ENCODE data around the gene FUT9.

The FUT9 gene

DNA sequence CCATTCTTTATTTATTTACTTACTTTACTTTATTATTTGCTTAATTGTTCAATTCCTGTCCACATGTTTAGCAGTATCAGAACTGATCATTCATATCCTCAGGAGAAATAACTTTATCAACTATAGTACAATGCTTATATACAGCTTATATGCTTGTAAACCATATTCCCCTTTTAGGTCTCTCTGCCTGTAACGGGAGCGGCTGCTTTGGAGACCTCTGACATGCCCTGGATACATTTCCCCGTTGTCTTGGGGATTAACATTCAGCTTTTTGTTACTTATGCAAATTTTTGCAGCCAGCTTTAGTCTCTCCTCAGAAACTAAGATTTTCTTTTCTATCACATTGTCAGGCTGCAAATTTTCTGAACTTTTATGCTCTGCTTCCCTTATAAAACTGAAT is 17.6 kb upstream of the FUT9 start:
- no peak overlapping the region for H3K4me3 Mint-ChIP-seq
- DNase-seq: no peak
- no peaks in the 10 kb centered on the region for H3K9me3 Mint-ChIP-seq
- H3K36me3 Mint-ChIP-seq (ENCODE audit: low read depth): no peaks in the 10 kb centered on the region
- TF ChIP-seq, protein P1, sequence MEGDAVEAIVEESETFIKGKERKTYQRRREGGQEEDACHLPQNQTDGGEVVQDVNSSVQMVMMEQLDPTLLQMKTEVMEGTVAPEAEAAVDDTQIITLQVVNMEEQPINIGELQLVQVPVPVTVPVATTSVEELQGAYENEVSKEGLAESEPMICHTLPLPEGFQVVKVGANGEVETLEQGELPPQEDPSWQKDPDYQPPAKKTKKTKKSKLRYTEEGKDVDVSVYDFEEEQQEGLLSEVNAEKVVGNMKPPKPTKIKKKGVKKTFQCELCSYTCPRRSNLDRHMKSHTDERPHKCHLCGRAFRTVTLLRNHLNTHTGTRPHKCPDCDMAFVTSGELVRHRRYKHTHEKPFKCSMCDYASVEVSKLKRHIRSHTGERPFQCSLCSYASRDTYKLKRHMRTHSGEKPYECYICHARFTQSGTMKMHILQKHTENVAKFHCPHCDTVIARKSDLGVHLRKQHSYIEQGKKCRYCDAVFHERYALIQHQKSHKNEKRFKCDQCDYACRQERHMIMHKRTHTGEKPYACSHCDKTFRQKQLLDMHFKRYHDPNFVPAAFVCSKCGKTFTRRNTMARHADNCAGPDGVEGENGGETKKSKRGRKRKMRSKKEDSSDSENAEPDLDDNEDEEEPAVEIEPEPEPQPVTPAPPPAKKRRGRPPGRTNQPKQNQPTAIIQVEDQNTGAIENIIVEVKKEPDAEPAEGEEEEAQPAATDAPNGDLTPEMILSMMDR (IDR thresholded peaks at IDR 0.05): no peak
- H3K4me1 Mint-ChIP-seq: no peaks in the 10 kb centered on the region
- no peak overlapping the region for H3K27ac Mint-ChIP-seq
- peaks cover 3% of the 10 kb centered on the region for H3K27me3 Mint-ChIP-seq (ENCODE audit: low read depth, poor library complexity)

GRCh38 chr6:96001891-96002575 is 13.7 kb upstream of the FUT9 start:
- peaks cover 3% of the 10 kb centered on the region for H3K27me3 Mint-ChIP-seq (ENCODE audit: low read depth, poor library complexity)
- no peak overlapping the region for H3K27ac Mint-ChIP-seq
- H3K4me3 Mint-ChIP-seq: no peak overlapping the region
- DNase-seq: no peak
- TF ChIP-seq, protein P1 (IDR thresholded peaks at IDR 0.05): no peak
- no peaks in the 10 kb centered on the region for H3K36me3 Mint-ChIP-seq (ENCODE audit: low read depth)
- no peaks in the 10 kb centered on the region for H3K9me3 Mint-ChIP-seq
- H3K4me1 Mint-ChIP-seq: no peaks in the 10 kb centered on the region

- H3K4me3 Mint-ChIP-seq: no peak overlapping the region
These were observed 13.2 kb upstream of the FUT9 start for GRCh38 chr6:96002576-96002910.

DNA sequence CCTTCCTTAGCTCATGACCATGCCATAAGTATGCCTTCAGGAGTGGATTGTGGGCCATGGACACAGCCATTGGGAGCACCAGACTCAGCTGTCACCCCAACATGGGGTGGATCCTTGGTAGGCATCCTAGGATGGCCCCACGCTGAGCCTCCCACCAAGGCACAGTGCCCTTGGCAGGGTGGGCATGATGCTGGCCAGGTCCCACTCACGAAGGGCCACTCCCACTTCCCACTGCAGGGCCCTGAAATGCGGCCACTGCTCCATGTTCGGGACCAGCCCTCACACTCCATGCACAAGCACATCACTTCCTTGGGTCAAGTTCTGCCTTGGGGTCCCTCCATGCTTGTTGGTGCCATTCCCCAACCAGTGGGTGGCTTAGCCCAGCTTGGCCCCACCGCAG is 12.9 kb upstream of the FUT9 start:
- Mint-ChIP-seq H3K9me3 (no peaks in the 10 kb centered on the region), H3K4me3 (no peak overlapping the region), H3K36me3 (ENCODE audit: low read depth) (no peaks in the 10 kb centered on the region), H3K27ac (no peak overlapping the region), H3K4me1 (no peaks in the 10 kb centered on the region), H3K27me3 (ENCODE audit: low read depth, poor library complexity) (peaks cover 3% of the 10 kb centered on the region)
- no peak for DNase-seq
- TF ChIP-seq, protein P1 (IDR thresholded peaks at IDR 0.05): no peak

More at GRCh38 chr6:96002576-96002910, 13.2 kb upstream of the FUT9 start:
- DNase-seq: no peak
- no peak overlapping the region for H3K27ac Mint-ChIP-seq
- H3K36me3 Mint-ChIP-seq (ENCODE audit: low read depth): no peaks in the 10 kb centered on the region
- no peaks in the 10 kb centered on the region for H3K4me1 Mint-ChIP-seq
- no peaks in the 10 kb centered on the region for H3K9me3 Mint-ChIP-seq
- peaks cover 3% of the 10 kb centered on the region for H3K27me3 Mint-ChIP-seq (ENCODE audit: low read depth, poor library complexity)
- TF ChIP-seq, protein P1 (IDR thresholded peaks at IDR 0.05): no peak

DNA sequence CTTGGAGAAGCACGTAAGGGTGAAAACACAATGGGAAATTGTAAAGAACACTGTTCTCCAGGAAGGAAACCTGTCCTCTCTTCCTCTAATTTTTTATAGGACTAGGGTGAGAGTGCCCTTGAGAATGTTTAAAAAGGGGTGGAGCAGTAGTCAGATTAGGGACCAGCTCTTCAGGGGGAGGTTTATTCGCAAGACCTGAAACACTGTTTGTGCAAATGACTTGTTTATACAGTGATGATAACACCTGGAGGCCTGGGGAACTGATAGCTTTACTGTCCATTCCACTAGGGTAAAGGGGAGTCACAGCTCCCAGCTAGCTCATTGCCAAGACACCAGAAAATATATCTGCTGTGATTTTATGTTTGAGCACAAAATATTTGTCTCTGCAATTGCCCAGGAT is 8.1 kb upstream of the FUT9 start:
- no peak for DNase-seq
- Mint-ChIP-seq H3K36me3 (ENCODE audit: low read depth) (no peaks in the 10 kb centered on the region), H3K9me3 (no peaks in the 10 kb centered on the region), H3K4me1 (no peaks in the 10 kb centered on the region), H3K4me3 (no peak overlapping the region), H3K27me3 (ENCODE audit: low read depth, poor library complexity) (peaks cover 10% of the 10 kb centered on the region), H3K27ac (no peak overlapping the region)
- TF ChIP-seq, protein P1 (IDR thresholded peaks at IDR 0.05): no peak

DNA sequence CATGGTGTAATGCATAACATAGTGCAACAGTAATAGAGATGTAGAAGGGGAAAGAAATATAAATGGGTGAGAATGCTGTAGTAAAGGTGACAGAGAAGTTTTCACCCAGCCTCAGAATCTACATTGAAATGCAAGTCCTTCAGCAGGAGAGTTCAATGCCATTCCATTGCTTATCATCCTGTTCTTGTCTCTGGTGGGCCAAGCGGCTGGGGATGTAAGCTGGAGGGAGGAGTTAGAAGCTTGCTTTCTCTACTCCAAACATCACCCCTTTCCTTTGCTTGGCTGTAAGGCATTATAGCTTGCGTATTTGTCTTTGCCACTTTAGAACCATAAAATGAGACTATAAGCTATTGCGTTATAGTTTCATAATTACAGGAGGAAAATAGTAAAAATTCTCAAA is 2.2 kb upstream of the FUT9 start:
- Mint-ChIP-seq H3K4me3 (no peak overlapping the region), H3K27me3 (ENCODE audit: low read depth, poor library complexity) (peaks cover 63% of the 10 kb centered on the region), H3K36me3 (ENCODE audit: low read depth) (no peaks in the 10 kb centered on the region), H3K27ac (no peak overlapping the region), H3K4me1 (peaks cover 13% of the 10 kb centered on the region), H3K9me3 (no peaks in the 10 kb centered on the region)
- TF ChIP-seq, protein P1 (IDR thresholded peaks at IDR 0.05): no peak
- DNase-seq: no peak

Data from nephron progenitor cell (in vitro differentiated cells).